HL-60 (cell line): ENCODE measurements around the gene TBC1D1.

Experiments
- GABPA ChIP-seq: IDR thresholded peaks from 2 replicates; pipeline ENCODE4 v1.6.1; 2012; ENCODE audit warnings: low read depth
- POLR2AphosphoS5 ChIP-seq: IDR thresholded peaks from 2 replicates; pipeline ENCODE4 v1.6.1; 2012; ENCODE audit warnings: low read depth
- REST ChIP-seq: IDR thresholded peaks from 2 replicates; pipeline ENCODE4 v1.6.1; 2012; ENCODE audit warnings: low read depth; ENCODE audit not compliant: insufficient replicate concordance
- TF ChIP-seq, protein P1 (sequence below): IDR thresholded peaks from one replicate; pipeline ENCODE4 v1.5.1; 2011; ENCODE audit warnings: low read length, control low read depth, inconsistent platforms; ENCODE audit not compliant: insufficient read depth

GRCh38 chr4:38166768-38167167 is 275.9 kb downstream of the TBC1D1 start:
- TF ChIP-seq, protein P1, sequence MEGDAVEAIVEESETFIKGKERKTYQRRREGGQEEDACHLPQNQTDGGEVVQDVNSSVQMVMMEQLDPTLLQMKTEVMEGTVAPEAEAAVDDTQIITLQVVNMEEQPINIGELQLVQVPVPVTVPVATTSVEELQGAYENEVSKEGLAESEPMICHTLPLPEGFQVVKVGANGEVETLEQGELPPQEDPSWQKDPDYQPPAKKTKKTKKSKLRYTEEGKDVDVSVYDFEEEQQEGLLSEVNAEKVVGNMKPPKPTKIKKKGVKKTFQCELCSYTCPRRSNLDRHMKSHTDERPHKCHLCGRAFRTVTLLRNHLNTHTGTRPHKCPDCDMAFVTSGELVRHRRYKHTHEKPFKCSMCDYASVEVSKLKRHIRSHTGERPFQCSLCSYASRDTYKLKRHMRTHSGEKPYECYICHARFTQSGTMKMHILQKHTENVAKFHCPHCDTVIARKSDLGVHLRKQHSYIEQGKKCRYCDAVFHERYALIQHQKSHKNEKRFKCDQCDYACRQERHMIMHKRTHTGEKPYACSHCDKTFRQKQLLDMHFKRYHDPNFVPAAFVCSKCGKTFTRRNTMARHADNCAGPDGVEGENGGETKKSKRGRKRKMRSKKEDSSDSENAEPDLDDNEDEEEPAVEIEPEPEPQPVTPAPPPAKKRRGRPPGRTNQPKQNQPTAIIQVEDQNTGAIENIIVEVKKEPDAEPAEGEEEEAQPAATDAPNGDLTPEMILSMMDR = no peak
- TF ChIP-seq REST (no peak), POLR2AphosphoS5 (no peak), GABPA (no peak)
